ENCODE data around the gene EXOSC5.
"Not testable (repeated sequence)": the region's sequence is repeated elsewhere in the genome, so short reads cannot be mapped to it uniquely, and the experiment has no call there.

EXOSC5 gene

DNA sequence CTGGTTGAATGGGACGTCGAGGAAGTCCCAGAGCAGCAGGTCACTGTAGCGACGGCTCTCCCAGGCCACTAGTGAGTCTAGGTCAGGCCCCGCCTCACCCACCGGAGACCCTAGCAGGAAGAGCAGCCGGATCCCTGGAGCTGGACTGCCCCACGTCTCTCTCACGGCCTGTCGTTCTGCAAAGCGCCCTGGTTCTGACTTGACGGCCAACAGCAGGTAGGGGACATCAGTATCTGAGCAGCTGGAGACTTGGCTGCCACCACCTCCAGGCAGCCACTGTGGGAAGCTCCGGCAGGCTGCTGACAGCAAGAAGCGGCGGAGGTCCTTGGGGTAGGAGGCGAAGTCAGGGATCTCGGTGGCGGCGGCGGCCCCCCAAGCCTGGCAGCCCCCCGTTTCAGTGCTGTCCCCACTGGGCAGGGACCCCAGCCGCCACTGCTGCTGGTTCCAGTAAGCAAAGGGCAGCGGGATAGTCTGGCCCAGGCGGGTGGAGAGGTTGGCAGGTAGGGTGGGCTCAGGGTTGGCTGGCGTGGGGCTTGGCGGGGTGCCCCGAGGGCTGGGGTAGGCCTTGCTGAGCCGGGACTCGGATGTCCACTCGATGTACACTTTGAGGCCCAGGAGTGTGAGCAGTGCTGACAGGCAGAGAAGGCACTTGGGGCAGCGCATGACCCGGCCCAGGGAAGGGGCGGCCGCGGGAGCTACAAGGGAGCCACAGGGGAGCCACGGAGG, 29.1 kb upstream of the EXOSC5 start:
- DNase-seq (ENCODE audit: low spot score): no peak

DNA sequence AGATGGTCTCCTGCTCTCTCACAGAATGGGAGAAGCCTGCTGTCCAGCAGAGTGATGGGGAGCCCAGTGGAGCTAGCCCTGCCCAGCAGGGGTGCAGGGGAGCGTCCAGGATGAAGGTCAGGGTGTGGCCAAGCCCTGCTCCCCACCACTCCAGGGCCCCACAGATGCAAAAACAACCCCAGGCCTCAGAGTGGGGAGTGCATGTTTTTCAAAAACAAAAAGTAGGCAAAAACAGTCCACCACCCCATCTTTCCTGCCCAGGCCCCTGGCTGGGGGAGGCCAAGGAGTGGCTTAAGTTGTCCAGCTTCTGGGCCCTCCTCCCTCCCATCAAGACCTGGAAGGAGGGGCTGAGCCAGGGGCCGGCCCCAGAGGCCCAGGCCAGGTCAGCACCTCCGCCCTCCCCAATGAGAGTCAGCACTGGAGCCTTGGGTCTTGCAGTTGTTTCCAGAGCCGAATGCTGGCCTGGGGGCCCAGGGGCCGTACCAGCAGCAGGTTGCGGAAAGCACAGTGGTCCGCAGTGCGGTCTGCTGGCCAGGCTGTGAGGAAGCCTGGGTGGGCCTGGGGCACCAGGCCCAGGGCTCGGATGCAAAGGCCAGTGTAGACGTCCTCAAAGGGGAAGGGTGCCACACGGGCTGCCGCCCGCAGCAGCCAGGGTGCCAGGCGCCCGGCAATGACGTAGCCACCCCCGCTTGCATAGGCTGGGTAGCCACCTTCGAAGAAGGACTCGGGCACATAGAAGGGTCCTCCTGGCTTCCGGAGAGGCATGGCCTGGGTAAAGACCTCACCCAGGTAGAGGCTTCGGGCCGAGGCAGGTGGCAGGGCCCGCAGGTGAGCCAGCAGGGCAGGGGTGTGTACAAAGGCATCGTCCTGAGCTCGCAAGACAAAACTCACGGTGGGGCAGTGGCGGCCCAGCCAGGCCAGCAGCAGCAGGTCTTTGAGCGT, 28.3 kb upstream of the EXOSC5 start:
- no peak for DNase-seq (ENCODE audit: low spot score)

DNA sequence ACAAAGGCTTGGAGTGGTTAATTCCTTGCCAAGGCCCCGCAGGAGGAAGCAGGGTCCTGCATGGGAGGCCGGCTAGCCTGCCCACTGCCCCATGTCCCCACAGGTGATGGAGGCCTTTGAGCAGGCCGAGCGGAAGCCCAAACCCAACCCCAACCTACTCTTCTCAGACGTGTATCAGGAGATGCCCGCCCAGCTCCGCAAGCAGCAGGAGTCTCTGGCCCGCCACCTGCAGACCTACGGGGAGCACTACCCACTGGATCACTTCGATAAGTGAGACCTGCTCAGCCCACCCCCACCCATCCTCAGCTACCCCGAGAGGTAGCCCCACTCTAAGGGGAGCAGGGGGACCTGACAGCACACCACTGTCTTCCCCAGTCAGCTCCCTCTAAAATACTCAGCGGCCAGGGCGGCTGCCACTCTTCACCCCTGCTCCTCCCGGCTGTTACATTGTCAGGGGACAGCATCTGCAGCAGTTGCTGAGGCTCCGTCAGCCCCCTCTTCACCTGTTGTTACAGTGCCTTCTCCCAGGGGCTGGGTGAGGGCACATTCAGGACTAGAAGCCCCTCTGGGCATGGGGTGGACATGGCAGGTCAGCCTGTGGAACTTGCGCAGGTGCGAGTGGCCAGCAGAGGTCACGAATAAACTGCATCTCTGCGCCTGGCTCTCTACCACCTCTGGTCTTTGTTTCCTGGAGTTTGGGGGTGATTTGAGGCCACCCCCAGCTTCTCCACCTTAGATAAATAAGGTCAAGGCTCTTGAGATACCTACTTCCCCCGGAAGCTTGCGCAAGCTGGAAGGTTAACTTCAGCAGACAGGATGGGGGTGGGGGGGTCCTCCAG, 27.4 kb upstream of the EXOSC5 start:
- no peak for DNase-seq (ENCODE audit: low spot score)

DNA sequence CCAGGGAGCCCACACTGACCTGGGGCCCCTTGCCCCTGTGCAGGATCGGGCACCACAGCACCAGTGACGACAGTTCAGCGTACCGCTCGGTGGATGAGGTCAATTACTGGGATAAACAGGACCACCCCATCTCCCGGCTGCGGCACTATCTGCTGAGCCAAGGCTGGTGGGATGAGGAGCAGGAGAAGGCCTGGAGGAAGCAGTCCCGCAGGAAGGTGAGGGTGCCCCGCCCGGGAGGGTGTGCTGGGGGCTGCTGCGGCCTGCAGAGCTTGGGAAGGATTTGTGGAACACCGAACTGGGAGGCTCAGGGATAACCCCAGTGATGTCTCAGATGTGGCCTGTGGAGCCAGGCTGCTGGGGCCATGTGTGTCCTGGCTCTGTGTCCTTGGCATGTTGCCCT, 25.8 kb upstream of the EXOSC5 start:
- DNase-seq (ENCODE audit: low spot score): no peak

DNA sequence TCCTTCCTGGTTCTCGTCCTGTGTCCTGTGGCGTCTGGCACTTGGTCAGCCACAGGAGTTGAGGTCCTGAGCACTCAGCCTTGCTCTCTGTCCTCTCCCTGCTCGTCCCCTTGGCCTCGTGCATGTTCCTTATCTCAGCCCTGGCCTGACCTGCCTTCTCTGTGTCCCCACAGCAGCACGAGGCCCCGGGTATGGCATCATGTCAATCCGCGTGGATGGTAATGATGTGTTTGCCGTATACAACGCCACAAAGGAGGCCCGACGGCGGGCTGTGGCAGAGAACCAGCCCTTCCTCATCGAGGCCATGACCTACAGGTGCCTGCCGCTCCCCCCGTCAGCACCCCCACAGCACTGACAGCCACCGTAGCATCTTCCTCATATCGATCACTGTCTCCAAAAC, 25.3 kb upstream of the EXOSC5 start:
- DNase-seq (ENCODE audit: low spot score): no peak

DNA sequence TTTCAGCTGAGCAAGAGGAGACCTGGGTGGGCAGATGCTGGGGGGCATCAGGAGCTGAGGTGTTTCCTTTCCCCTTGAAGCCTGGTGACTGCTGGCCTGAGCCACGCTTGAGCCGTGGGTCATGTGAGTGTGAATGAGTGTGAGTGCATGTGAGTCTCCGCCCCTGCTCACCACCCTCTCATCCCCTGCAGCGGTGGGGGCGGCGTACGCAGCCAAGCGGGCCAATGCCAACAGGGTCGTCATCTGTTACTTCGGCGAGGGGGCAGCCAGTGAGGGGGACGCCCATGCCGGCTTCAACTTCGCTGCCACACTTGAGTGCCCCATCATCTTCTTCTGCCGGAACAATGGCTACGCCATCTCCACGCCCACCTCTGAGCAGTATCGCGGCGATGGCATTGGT, 24.8 kb upstream of the EXOSC5 start:
- no peak for DNase-seq (ENCODE audit: low spot score)

DNA sequence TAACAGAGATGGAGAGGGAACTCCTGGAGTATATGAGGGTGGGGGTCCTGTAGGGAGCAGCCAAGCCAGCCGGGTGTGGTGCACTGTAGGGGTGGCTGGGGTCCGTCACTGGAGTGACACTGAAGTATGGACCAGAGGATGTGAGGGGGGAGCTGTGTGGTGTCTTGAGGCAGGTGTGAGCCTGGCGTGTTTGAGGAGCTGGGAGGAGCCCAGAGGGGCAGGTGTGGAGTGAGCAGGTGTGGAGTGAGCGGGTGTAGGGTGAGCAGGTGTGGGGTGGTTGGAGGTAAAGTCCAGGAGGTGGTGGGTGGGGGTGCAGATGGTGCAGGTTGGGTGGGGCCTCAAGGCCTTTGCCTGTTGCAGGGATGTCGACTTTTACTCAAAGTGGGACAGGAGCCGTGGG, 24.2 kb upstream of the EXOSC5 start:
- DNase-seq (ENCODE audit: low spot score): no peak

DNA sequence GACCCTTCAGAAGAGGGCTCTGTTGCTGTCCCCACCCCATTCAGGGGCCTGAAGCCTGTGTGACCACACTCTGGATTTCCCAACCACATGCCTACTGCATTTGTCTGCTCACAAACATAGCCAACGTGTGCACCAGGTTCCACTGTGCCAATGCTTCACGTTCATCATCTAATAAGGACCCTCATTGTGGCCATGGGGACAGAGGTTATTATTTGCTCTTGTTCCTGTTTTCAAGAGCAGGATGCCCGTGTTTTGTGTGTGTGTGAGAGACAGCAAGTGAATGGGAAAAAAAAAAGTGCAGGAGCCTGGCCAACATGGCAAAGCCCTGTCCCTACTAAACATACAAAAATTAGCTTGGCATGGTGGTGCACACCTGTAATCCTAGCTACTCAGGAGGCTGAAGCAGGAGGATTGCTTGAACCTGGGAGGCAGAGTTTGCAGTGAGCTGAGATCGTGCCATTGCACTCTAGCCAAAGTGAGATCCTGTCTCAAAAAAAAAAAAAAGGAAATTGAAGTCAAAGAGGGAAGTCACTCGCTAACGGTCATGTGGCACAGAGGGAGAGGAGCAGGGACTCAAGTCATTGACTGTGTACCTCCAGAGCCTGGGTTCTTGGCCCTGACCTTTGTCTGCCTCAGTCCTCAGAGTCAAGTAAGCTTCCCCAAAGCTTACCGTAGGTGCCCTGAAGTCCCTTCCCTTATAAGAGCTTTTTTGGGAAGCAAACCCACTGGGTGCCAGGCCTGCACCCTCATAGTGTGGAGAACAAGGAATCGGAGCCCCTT, 23.1 kb upstream of the EXOSC5 start:
- DNase-seq (ENCODE audit: low spot score): no peak

DNA sequence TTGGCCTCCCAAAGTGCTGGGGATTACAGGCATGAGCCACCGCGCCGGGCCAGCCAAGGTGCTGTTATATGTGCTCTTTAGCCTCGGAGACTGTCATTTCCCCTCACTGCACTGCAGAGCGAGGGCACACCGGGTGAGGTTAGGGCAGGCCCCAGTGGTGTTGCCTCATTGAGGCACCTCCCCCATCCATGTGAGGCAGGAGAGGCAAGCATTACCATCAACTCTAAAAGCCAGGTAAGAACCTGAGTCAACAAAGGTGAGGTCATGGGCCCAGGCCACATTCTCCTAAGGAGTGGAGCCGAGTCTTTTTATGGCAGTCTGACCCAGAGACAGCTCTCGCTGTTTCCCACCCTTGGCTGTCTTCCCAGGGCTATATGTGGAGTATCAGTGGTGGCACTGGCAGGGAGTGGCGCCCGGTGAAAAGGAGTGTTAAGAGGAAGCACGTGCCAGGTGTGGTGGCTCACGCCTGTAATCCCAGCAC, 19.1 kb upstream of the EXOSC5 start:
- DNase-seq (ENCODE audit: low spot score): no peak

DNA sequence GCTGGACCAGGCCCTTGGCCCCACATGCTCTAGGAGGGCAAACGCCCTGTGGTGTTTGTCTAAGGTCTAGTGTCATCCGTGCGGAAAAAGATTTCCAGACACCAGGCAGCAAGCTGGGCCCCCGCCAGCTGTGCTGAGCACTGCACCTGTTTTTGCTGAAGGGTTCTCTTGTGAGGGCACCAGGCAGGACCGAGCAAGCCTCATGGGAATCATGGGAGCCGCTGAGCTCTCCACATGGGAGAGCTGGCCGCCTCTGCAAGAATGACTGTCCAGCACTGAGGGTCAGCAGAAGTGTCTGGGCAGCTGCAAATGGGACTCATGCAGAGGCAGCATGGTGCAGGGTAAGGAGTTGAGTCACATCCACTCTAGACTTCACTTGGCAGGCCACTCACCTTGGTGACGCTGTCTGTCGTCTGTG, 18.0 kb upstream of the EXOSC5 start:
- no peak for DNase-seq (ENCODE audit: low spot score)

DNA sequence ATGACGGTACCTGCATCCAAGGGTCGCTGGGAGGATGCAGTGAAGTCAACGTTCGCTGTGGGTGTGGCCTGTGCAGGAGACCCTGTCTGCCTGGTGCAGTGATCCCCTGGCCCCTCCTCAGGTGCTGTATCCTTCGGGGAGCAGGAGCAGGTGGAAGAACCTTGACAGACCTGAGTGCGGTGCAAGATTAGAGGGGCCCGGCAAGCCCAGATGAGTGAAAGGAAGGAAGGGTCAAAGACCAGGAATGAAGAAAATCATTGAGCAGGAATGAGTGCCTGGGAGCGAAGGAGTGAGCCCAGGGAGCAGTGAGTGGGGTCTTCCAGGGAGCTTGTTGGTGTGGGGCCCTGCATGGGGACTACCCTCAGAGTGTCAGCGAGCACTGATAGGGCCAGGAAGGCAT, 17.3 kb upstream of the EXOSC5 start:
- no peak for DNase-seq (ENCODE audit: low spot score)

DNA sequence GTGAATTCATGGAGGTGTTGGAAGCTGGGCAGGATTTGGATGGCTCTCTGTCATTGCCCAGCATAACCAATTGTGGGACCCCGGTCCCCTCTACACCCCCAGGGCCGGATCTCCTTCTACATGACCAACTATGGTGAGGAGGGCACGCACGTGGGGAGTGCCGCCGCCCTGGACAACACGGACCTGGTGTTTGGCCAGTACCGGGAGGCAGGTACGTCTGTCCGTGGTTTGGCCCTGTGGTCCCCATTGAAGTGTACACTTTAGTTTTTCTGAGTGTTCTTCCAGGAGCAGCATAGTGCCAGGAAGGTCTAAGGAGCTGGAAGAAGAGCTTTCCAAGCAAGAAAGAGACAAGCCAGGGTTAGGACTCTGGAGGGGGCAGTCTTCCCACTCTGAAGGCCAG, 16.8 kb upstream of the EXOSC5 start:
- no peak for DNase-seq (ENCODE audit: low spot score)

DNA sequence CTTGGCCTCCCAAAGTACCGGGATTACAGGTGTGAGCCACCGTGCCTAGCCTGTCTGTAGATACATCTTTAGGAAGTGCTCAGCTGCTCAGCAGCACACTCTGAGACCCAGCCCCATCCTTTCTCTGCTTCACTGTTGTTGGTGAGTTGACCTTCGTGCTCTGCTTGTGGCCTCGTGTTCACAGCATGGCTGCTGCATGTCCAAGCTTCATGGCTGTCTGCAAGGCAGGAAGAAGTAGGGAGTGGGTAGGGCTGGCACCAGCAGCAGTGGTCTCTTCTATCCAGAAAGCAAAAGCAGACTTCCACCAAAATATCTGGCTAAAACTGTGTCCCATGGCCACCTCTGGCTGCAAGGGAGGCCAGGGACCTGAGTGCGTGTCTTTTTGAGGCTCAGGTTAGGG, 15.8 kb upstream of the EXOSC5 start:
- DNase-seq (ENCODE audit: low spot score): no peak

DNA sequence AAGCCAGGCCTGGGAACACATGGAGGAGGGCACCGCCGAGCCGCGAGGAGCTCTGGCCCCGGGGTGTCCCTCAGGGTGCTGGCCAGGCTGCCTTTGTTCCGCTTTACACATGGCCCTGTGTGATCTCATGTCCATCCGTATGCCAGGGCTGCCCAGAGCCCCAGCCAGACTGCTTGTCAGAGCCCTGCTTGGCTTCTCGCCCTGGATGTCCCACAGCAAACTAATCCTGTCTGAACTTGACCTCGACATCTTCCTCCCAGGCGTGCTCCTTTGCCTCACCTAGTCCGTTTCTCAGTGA, 14.8 kb upstream of the EXOSC5 start:
- no peak for DNase-seq (ENCODE audit: low spot score)

DNA sequence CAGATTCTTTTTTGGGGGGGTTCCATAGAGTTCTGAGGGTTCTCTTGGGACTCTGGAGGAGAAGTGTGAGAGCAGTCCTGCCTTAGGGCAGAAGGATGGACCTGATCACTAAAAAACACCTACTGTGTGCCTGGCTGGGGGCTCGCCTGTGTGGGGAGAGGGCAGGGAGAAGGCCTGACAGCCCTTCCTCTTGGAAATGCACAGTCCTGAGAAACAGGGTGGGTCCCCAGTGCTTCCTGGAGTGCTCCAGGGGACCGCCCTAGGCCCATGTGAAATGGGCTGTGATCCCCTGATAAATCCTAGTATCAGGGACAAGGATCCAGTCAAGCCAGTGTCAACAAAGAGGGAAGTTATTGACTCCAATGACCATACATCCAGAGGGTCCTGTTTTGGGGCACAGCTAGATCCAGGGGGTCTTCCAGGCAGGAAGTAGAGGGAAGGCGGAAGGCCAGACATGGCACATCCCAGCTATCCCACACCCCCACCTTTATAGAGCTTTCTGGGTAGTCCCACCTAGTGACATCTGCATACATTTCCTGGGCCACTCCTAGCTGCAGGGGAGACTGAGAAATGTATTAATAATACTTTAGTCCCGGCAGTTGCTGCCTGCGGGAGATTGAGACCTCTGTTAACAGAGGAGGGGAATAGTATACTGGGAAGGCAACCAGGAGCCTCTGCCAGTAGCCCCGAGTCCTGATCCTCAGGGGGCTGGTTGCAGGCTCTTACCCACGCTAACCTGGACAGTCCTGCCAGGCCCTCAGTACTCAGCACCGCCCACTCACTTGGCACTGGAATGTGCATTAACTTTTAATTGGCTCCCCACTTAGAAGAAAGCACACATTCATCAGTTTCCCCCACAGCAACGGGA, 14.2 kb upstream of the EXOSC5 start:
- no peak for DNase-seq (ENCODE audit: low spot score)

DNA sequence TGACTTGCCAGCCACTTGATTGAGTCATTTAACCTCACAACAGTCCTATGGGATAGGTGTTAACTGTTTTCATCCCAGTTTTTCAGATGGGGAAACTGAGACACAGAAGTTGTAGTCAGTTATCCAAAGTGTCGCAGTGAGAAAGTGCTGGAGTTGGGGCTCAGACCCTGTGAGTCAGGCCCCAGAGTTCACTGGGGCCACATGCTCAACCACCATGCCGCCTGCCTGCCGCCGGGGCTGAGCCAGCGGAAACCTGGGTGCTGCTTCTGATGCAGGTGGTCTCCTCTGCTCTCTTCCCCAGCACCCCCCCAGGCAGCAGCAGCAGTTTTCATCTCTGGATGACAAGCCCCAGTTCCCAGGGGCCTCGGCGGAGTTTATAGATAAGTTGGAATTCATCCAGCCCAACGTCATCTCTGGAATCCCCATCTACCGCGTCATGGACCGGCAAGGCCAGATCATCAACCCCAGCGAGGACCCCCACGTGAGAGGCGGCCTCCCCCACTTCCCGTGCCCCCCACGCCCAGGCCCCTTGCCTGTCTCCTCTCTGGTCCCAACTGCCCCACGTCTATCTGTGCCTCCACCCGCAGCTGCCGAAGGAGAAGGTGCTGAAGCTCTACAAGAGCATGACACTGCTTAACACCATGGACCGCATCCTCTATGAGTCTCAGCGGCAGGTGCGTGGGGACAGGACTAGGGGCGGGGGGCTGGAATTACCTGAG, 13.3 kb upstream of the EXOSC5 start:
- no peak for DNase-seq (ENCODE audit: low spot score)

DNA sequence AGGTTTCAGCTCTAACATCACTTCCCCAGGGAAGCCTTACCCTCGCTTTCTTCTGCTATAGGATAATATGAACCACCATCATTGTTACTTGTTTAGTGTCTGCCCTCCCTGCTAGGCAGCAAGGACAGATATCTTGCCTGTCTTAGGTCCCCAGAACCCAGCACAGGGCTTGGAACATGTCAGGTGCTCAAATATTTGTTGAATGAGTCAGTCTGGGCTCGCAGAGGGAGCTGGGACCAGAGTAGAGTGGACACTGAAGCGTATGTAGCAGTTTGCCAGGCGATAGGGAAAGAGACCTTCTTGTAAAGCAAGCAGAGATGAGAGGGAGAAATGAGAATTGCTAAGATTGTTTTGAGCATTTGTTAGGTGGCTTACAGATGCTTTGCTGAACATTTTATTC, 12.1 kb upstream of the EXOSC5 start:
- peak; percentile 87 for DNase-seq (ENCODE audit: low spot score)

DNA sequence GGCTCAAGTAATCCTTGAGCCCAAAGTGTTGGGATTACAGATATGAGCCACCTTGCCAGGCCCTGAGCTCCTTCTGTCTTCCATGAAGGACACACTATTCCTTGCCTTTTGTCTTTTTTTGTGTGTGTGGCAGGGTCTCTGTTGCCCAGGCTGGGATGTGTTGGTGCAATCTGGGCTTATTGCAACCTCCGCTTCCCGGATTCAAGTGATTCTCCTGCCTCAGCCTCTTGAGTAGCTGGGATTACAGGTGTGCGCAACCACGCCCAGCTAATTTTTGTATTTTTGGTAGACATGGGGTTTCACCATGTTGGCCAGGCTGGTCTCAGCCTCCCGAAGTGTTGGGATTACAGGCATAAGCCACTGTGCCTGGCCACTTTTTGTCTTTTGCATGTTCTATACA, 11.7 kb upstream of the EXOSC5 start:
- not testable (repeated sequence) for DNase-seq (ENCODE audit: low spot score)

DNA sequence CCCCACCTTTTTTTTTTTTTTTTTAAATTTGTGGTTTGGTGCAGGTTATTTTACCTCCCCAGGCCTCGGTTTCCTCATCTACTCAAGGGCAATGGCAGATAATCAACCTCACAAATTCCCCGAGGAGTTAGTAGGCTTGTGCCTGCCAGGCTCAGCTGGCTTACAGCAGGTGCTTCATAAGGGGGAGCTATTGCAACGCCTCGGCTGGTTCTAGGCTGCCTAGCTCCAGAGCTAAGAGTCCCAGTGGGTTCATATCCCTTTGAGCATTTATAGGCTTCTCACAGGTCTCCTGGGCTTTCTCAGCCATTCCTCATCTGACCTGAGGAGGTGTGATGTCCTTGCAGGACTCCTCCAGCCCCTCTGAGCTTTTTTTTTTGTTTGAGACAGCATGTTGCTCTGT, 11.1 kb upstream of the EXOSC5 start:
- DNase-seq (ENCODE audit: low spot score): no peak

DNA sequence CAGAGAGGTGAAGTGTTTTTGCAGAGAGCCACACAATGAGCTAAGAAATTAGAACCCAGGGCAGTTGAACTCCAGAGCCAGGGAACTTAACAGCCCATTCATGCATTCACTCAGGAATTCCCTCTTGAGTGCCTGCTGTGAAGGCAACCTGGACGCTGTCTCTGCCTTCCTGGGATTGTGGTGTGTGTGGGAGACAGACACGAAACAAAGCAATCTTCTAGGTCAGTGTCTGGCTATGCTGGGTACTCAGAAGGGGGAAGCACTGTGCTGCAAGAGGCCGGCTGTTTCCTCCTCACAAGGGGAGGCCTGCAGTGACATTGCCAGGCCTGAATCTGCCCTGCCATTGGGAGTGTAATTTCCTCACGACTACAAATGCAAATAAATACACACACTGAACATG, 10.1 kb upstream of the EXOSC5 start:
- DNase-seq (ENCODE audit: low spot score): no peak

Measured in SW480 (cell line).